Measurements from ENCODE around the gene CSMD2. TPM values are rescaled to one million over a fixed set of nuclear protein-coding genes. Genes with fewer than 3 reads are reported as not detected.

CSMD2 gene
- total RNA-seq, 1 experiment from 2014 or later: 0.22 TPM

GRCh38 chr1:33823830-33824229, 341.2 kb downstream of the CSMD2 start:
- no peak for DNase-seq (ENCODE audit: low read depth, low spot score)
- Histone ChIP-seq H3K9me2 (ENCODE audit: insufficient read depth) (no peaks in the 10 kb centered on the region), H4K20me1 (ENCODE audit: insufficient read depth) (no peaks in the 10 kb centered on the region), H3K9me3 (ENCODE audit: control insufficient read depth in 1 of 2, insufficient read depth in 1 of 2, low read depth in 1 of 2, low read length in 2 of 2) (no peaks in the 10 kb centered on the region), H3K9ac (ENCODE audit: low read length) (no peak overlapping the region), H3K4me3 (replicated peaks in 1 of 2; ENCODE audit: low read depth in 1 of 2, low read length in 2 of 2) (no peak overlapping the region), H3K4me1 (ENCODE audit: control insufficient read depth in 1 of 2, insufficient read depth in 2 of 2, low read length in 2 of 2) (no peaks in the 10 kb centered on the region), H2AFZ (ENCODE audit: low read depth, low read length, poor library complexity, severe bottlenecking) (no peak overlapping the region), H3K4me2 (ENCODE audit: low read length) (no peak overlapping the region), H3K27ac (ENCODE audit: low read depth, low read length) (no peak overlapping the region), H3K27me3 (ENCODE audit: insufficient read depth, low read length) (peaks cover 33% of the 10 kb centered on the region), H3K79me2 (ENCODE audit: insufficient read depth, low read length) (no peaks in the 10 kb centered on the region), H3K36me3 (ENCODE audit: control insufficient read depth in 1 of 2, insufficient read depth in 2 of 2, low read length in 2 of 2) (no peaks in the 10 kb centered on the region)
- intact Hi-C loops (cut with micrococcal nuclease): no loop called here
- ChIA-PET POLR2A (no interaction called here), RAD21 (ENCODE audit: low non-redundant PET in 1 of 2, low total read pairs in 2 of 2, uncharacterized antibody in 2 of 2, unreplicated experiment in 2 of 2) (no interaction called here), CTCF (no interaction called here)
- TF ChIP-seq SP1 (IDR thresholded peaks at IDR 0.05; ENCODE audit: low read depth): no peak
- TF ChIP-seq CTCF (IDR thresholded peaks at IDR 0.05 in 2 of 3, conservative IDR thresholded peaks at IDR 0.05 in 1 of 3; ENCODE audit: borderline replicate concordance in 1 of 3, insufficient read depth in 1 of 3, low read depth in 2 of 3, low read length in 2 of 3): no peak
- no peak for TF ChIP-seq CBX3 (IDR thresholded peaks at IDR 0.05; ENCODE audit: low read depth)
- BruUV-seq (replicated peaks): no TSS peak
- no peak for ATAC-seq

GRCh38 chr1:33823401-33823800, 341.6 kb downstream of the CSMD2 start:
- Histone ChIP-seq H3K79me2 (ENCODE audit: insufficient read depth, low read length) (no peaks in the 10 kb centered on the region), H3K27ac (ENCODE audit: low read depth, low read length) (no peak overlapping the region), H3K27me3 (ENCODE audit: insufficient read depth, low read length) (peaks cover 33% of the 10 kb centered on the region), H3K4me1 (ENCODE audit: control insufficient read depth in 1 of 2, insufficient read depth in 2 of 2, low read length in 2 of 2) (no peaks in the 10 kb centered on the region), H4K20me1 (ENCODE audit: insufficient read depth) (no peaks in the 10 kb centered on the region), H3K4me3 (replicated peaks in 1 of 2; ENCODE audit: low read depth in 1 of 2, low read length in 2 of 2) (no peak overlapping the region), H3K9me2 (ENCODE audit: insufficient read depth) (no peaks in the 10 kb centered on the region), H3K36me3 (ENCODE audit: control insufficient read depth in 1 of 2, insufficient read depth in 2 of 2, low read length in 2 of 2) (no peaks in the 10 kb centered on the region), H2AFZ (ENCODE audit: low read depth, low read length, poor library complexity, severe bottlenecking) (no peak overlapping the region), H3K9me3 (ENCODE audit: control insufficient read depth in 1 of 2, insufficient read depth in 1 of 2, low read depth in 1 of 2, low read length in 2 of 2) (no peaks in the 10 kb centered on the region), H3K4me2 (ENCODE audit: low read length) (no peak overlapping the region), H3K9ac (ENCODE audit: low read length) (no peak overlapping the region)
- no TSS peak for BruUV-seq (replicated peaks)
- intact Hi-C loops (cut with micrococcal nuclease): no loop called here
- no peak for DNase-seq (ENCODE audit: low read depth, low spot score)
- ChIA-PET RAD21 (ENCODE audit: low non-redundant PET in 1 of 2, low total read pairs in 2 of 2, uncharacterized antibody in 2 of 2, unreplicated experiment in 2 of 2) (no interaction called here), CTCF (no interaction called here), POLR2A (no interaction called here)
- TF ChIP-seq SP1 (IDR thresholded peaks at IDR 0.05; ENCODE audit: low read depth) (no peak), POLR2A (IDR thresholded peaks at IDR 0.05; ENCODE audit: borderline replicate concordance, extremely low read depth, insufficient read depth, insufficient read length) (no peak), RAD21 (IDR thresholded peaks at IDR 0.05; ENCODE audit: low read depth) (no peak), CEBPB (IDR thresholded peaks at IDR 0.05; ENCODE audit: low read depth) (no peak), EGR1 (IDR thresholded peaks at IDR 0.05; ENCODE audit: low read depth) (no peak), REST (IDR thresholded peaks at IDR 0.05; ENCODE audit: low read depth) (no peak), FOSL1 (IDR thresholded peaks at IDR 0.05; ENCODE audit: low read depth) (no peak), ZFX (IDR thresholded peaks at IDR 0.05) (no peak), TCF7L2 (IDR thresholded peaks at IDR 0.05; ENCODE audit: borderline replicate concordance, extremely low read depth, insufficient read depth, insufficient read length) (no peak), ELF1 (IDR thresholded peaks at IDR 0.05; ENCODE audit: borderline replicate concordance, low read depth) (no peak)
- ATAC-seq: no peak
